Endometrium (tissue), 2 donors: ENCODE data around the gene SUSD6.
"Not testable (repeated sequence)": the region's sequence is repeated elsewhere in the genome, so short reads cannot be mapped to it uniquely, and the experiment has no call there.

Experiments used
- FAIRE-seq: peaks from 2 replicates; lab custom pipeline; 2012; peaks lifted over from hg19 to GRCh38; lab: Jason Lieb, UNC
- donor health status: control.
- donor health status: control.

Gene SUSD6

DNA sequence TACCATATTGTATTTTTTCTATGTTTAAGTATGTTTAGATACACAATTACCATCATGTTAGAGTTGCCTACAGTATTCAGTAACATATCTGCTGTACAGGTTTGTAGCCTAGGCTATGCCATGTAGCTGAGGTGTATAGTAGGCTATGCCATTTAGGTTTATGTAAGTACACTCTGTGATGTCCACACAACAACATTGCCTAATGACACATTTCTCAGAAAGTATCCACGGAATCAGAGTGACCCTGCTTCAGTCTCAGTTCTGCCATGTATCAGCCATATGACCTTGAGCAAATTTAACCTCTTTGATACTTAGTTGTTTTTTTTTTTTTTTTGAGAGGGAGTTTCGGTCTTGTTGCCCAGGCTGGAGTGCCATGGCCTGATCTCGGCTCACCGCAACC is 12.7 kb downstream of the SUSD6 start:
- FAIRE-seq: no peak

DNA sequence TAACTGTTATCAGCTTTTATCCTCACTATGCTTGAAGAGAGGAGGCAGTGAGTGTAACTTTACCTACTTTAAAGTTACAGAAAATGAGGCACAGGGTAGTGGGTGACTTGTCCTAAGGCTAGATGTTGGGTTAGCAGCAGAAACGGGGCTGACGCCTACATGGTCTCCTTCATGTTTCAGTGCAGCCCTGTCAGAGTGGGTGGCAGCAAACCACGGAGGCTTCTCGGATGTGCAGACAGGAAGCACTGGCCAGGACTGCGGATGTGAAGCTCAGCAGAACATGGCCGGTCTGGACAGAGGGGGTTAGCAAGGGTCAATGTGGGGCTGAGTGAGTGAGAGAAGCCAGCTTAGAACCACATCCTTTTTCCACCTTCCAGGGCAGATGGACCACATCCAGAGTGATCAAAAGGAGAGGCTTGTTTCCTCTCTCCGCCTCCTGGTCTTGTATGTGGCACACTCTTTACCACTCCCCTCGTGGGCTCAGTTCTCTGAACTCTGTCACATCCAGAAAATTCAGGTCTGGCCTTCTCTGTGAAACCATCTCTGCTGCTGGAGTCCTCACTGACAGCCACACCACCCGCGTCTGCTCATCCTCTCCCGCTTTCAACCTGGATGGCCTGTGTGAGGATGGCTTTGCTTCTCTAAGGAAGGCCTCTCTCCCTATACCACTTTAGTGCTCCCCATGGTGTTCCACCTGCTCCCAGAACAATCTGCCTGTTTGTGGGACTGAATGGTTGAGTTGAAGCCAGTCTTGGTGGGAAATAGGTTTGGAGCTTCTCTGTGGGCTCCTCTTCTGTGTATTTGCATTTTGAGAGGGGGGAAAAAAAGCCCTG is 14.1 kb downstream of the SUSD6 start:
- no peak for FAIRE-seq

DNA sequence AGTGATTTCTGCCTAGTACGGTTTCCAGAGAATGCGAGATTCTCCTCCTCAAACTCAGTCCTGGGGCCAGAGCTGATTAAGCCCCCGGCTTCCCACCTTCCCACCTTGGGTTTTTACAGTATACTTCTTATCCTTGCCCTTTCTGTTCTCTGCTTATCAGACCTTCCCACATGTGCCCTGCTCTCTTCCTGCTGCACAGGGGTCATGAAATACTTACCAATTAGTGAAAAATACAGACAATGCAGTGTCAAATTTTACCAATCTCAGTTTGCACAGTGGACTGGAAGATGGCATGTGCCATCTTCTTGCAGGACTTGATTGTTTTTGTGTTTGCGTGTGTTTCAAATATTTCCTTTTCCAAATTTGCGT is 14.7 kb downstream of the SUSD6 start:
- no peak for FAIRE-seq

DNA sequence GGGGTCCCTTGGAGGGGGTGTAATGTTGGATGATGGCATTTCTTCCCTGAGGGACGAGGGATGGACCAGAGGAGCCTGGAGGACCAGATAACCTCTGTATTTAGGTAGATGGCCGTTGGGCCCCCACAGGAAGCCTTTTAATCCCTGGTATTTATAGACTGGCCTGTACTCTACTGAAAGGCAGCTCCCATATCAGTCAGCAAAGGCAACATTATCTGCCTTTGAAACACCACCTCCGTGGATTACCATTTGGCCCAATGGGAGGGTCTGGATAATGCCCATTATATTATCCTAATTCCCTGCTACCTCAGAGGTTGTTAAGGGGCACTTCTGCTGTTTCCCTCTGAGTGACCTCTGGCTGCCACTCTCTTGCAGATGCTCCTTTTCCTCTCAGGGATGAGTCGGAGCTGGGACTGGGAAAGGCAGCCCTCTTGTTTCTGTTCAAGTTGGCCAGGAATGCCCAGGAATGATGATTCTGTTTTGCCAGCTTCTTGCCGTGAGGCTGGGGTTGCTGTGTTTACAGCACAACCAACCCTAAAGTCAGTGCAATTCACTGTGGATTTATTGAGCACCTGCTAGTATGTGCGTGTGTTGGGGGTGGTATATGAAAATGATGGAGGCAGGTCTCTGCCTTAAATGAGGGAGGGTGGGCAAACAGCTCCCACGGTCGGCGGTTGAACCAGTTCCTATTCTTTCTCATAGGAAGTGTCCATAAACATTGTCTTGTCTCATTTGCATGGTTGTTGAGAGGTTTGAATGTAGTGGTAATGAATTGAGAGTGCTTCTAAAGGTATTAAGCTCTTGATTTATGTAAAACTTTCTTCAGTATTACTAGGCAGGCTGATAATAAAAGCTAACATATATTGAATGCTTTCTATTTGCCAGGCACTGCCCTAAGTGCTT is 18.1 kb downstream of the SUSD6 start:
- FAIRE-seq: no peak

DNA sequence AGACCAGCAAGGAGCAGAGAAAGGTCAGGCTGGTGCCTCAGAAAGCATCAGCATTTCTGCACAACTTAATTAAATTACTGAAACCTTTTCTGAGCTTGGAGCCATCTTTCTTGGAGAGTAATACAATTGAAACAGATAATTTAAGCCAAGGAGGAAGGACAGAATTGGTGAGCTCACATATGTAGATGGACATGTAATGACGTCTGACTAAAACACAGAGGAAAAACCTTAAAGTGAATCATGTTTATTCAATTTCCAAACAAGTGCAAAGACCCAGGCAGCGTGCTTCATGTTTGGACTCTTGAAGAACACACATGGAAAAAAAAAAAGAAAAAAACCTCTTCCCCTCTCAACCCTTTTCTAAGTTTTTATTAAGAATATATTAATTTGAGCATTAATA is 19.0 kb downstream of the SUSD6 start:
- FAIRE-seq: no peak

DNA sequence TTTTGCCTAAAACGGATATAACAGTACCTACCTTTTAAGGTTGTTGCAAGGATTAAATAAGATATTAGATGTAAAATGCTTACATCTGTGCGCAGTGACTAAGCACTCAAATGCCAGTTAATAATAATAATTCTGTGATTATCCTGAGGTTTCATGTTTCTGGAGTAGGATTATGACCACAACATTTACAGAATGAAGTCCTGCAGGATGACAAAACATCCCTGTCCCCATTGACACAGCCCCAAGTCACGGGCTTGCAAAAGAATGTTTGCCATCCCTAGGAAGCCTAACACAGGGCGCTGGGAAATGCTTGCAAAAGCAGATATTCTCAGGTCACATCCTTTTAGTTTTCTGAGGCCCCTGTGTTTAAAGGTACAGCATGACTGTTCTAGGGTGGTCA is 20.1 kb downstream of the SUSD6 start:
- no peak for FAIRE-seq

DNA sequence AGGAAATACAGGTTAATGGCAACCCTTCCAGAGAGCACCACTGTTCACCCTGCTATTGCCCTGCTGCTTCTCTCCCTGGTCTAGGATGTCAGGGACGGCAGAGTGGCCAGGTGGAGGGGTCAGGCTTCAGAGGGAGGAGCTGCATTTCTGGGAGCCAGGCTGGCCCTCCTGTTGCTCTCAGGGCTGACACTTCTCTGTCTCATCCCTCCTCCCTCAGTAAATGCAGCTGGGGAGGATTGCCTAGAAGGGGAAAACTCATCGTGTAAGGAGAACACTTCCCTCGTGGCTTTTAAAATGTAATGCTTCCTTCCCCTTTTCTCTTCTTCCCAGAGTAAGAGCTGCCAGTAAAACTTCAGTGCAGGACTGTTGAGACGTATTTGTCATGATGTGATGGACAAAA is 20.8 kb downstream of the SUSD6 start:
- no peak for FAIRE-seq

DNA sequence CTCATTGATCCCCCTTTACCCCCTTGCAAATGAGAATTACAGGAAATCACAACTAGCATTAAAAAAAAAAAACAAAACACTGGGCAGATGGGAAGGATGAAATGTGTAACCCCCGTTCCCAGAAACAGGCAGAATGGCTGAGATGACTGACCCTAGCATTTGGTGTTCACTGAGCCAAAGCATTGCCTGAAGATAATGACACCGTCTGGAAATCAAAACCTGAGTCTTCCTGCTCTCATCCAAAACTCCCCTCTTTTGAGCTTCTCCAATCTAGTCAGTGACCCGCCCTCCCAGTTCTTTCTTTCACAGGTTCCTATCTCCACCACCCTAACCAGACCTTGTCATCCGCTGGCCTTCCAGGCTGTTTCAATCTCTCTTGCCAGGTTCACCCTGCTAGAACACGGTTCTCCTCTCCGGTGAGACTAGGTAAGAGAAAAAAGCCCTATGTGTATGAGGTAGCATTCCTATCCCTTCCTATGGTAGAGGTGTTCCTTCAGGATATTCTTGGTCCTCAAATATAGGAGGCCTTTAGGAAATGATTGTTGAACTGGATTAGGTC is 21.3 kb downstream of the SUSD6 start:
- FAIRE-seq: no peak

DNA sequence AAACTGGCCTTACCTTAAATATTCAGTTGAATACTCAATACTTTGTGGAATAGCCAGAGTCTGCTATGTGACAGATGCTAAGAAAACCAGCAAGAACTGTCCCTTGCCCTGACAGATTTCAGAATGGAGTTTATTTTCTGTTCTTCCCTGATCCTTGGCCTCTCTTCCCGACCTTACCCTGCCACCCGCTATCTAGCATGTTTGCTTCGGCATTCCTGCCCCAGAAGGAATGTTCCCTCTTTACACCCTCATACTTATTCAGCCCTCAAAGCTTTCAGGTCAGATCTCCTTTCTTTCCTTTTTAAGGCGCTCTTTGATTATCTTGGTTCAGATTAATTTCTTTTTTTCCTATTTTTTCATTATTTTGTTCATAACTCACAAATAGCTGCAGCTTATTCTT is 21.8 kb downstream of the SUSD6 start:
- FAIRE-seq: no peak

DNA sequence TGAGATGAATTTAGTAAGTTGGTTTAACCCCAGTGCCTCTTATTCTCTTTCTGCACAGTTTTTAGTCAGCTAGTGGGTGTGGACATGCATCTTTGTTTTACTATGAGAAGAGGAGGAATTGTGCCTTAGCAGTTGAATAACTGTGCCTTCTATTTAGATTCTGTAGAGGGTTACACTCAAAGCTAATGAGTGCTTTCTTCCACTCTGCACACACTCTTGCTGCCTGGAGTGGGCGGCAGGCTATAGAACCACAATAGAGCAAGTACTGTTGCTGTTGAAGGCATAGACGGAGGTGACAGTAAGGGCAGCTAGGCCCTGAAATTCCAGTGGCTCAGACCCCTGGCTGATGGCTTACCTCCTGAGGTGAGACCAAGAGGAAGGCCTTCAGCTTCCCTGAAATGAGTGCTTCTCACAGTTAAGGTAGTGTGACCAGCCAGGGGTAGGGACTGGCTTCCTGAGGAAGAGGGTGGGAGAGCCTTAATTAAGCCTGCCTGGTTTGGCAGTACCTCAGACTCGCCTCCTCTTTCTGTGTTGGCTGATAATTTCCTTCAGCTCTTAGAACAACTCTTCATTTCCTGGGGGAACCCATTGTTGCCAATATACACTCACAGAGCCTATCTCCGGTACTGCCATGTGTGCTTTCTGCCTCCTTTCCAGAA is 24.7 kb downstream of the SUSD6 start:
- FAIRE-seq: no peak

DNA sequence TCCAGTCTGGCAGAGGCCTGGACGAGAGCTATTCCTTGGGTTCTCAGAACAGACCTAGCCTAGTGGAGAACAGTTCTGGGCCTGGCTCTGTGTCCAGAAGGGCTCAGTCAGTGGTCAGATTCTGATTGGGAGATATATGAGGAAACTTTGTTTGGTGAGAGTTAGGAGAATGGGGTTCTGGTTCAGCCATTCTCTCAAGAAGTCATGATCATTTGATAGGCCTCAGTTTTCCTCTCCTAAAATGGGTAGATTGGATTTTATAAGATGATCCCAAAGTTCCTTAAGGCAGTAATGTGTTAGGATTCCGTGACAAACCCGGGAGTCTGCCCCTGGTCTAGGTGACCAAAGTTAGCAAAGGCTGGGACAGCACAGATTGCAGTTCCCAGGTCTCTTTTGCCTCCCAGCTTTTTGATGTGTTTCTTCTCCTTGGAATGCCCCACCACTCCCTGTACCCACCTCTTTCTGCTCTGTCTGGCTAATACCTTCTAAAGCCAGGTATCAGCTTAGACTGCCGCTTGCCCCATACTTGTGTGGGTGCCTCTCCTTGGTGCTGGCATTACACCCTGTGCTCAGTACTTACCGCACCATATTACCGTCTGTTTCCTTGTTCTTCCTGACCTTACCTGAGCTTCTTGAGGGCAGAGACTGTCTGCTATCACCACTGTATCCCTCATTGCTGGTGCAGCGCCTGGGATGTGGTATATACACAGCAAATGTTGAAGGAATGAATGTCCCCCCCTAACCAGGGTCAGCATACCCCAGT is 25.5 kb downstream of the SUSD6 start:
- FAIRE-seq: no peak

DNA sequence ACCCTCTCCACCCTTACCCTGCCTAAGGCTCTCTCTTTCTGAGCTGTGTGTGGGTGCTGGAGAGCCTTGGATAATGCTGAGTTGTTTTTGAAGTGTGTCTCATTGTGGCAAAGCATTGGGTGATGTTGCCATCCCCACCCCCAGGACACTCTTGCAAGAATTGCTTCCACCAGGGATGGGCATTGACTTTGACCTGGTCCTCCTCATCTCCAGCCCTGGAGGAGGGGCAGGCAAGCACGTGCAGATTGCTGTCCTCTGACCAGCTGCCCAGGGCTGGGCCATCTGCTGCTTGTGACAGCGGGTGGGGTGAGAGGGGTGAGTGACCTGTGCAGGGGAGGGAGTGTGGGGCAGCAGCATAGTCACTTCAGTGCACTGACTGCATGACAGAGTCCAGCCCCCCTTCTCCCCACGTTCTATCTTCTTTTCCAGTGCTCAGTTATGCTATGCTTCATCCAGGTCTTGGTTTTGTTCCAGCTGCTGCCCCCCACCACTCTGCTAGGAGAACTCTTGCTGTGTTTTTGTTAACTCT is 26.2 kb downstream of the SUSD6 start:
- FAIRE-seq: no peak

DNA sequence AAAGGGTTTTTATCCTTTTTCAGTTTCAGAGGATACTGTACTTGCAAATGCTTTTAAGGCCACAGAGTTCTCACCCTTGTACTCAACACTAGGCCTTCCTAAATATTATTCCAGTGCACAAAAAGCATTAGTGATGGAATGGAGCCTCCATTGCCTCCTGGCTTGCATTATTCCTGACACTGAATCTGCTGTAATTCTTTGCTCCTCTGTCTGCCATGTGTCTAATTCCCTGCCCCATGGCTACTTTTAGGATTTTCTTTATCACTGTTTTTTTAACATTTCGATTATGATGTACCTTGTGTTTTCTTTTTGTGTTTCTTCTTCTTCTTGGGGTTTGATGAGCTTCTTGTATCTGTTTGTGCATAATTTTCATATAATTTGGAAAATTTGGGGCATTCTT is 29.5 kb downstream of the SUSD6 start:
- no peak for FAIRE-seq

DNA sequence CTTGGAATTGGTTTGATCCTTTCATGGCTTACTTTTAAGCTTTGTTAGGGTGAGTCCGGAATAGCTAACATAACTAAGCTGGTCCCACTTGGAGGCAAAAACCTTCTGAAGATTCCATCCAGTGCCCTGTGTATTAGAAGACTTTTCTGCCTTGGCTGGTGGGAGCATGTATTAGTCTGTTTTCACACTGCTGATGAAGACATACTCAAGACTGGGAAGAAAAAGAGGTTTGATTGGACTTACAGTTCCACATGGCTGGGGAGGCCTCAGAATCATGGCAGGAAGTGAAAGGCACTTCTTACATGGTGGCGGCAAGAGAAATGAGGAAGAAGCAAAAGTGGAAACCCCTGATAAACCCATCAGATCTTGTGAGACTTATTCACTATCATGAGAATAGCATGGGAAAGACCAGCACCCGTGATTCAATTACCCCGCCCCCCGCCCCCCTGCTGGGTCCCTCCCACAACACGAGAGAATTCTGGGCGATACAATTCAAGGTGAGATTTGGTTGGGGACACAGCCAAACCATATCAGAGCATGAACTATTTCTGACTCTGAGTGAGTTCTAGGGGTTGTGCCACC is 30.9 kb downstream of the SUSD6 start:
- not testable (repeated sequence) for FAIRE-seq

DNA sequence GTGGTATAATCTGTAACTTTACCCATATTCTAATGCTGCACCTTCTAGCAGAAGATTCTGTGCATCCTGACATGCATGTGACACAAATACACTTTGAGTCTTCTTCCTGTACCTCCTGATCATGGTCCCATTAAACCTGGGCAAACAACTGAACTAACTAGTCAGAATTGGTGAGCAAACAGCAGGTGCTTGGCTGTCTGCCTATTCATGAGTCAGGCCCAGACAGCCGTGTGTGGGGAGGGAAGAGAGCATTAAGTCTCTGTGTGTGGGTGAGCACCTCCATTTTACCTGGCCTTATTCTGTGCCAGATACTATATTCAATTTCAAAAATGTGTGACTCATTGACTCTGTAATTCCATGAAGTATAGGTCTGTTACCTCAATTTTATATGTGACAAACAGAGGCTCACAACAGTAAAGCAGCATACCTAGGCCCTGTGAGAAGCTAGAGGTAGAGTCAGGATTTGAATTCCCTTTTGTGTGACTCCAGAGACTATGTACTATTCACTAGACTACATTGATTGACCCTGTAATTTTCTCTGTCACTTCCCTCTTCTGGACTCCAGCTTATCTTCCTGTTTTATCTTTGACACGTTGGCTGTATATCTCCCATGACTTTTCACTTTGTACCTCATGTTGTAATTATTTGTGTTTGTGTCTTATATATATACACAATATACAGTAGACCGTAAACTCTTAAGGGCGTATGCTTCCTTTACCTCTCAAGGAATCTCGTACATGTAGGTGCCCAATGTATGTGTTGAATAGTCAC is 32.2 kb downstream of the SUSD6 start:
- FAIRE-seq: no peak

DNA sequence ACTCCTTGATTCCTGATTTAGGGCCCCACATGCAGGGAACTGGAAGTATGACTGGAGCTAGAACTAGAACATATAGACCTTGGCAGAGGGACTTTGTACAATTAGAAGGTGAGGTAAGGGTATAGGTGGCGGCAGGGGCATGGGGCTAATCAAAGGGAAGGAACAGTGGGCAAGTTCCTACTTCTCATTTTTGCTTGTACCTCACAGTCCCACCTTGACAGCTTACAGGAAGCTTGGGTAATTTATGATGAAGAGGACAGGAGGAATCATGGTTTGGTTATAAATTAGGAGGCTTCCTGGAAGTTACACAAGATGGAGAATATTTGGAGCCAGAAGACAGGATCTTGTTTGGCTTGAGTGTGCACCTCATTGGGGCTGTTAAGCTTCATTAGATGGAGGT is 33.4 kb downstream of the SUSD6 start:
- no peak for FAIRE-seq

DNA sequence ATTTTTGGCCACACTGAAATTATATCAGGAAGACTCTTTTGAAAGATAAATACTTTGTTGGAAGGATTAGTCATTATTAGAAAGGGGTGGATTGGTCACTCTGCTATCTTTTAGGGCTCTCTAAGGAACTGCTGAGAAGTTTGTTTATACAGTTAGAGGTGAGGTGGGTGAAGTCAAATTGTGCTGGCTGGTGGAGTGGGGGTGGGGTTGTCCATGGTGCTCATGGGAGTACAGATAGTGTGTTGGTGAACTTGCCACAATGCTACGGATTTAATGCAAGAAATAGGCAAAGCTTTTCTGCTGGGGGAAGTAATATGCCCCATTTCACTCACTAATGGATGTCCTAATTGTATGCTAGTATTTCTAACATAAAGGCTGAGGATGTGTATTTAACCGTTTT is 35.8 kb downstream of the SUSD6 start:
- no peak for FAIRE-seq

DNA sequence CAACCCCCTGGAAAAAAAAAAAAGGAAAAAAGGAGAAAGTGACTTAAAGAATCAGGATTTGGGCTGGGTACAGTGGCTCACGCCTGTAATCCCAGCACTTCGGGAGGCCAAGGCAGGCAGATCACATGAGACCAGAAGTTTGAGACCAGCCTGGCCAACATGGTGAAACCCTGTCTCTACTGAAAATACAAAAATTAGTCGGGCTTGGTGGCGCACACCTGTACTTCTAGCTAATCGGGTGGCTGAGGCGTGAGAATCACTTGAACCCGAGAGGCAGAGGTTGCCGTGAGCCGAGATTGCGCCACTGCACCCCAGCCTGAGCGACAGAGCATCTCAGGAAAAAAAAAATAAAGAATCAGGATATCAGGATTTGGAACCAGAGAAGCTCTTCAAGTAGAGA is 36.2 kb downstream of the SUSD6 start:
- not testable (repeated sequence) for FAIRE-seq

DNA sequence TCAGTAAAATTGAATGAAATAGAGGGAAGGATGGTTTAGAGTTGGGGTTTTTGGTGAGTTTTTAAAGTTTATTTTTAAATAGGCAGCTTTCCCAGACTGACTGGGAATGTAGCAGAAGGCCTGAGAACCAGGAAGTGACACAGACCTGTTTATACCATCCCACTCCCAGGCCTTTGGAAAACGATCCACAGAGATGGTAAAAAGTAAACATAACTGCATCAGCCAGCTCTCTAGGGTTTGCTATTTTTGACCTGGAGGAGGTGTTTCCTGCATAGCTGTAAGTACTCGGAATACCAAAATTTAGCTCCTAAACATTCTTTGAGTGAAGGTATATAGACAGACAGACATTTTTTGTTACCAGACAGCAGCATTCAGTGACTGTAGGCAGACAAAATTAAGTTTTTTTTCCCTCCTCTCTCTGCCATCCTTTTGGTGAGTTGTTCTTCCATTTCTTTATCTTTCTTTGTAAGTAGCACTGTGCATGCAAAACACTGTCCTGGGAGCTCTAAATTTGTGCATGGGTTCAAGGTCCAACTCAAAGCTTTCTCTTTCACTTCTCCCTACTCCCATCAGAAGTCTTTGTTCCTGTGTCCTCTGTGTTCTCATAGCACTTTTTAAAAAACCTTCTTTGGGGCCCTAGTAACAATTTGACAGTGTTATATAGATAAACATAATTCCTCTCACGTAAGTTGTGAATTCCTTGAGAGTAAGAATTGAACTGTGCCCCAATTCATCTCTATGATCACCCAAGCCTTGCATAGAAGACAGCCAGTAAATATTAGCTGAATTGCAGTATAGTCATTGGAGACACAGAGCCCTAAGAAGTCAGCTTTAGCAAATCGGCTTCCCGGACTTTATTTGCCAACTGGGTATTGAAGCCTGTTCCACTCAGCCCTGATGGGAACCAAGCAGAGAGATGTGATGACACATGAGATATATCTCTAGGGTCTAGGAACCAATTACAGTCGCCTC is 37.4 kb downstream of the SUSD6 start:
- no peak for FAIRE-seq
